ENCODE data around the gene ANXA11.
"Not testable (repeated sequence)": the region's sequence is repeated elsewhere in the genome, so short reads cannot be mapped to it uniquely, and the experiment has no call there.

ANXA11 gene

GRCh38 chr10:80205477-80206276 is at the start of gene ANXA11:
Gene ANXA11 (minus strand): TSS chr10:80205537. CDS start chr10:80172861, 32,676 bp downstream.
- DNase-seq = peak; percentile 74 to 78

- DNase-seq = not testable (repeated sequence)
Observed at GRCh38 chr10:80254726-80255125, 49.4 kb upstream of the ANXA11 start.

GRCh38 chr10:80253963-80254271 is 48.6 kb upstream of the ANXA11 start:
- not testable (repeated sequence) for DNase-seq

DNA sequence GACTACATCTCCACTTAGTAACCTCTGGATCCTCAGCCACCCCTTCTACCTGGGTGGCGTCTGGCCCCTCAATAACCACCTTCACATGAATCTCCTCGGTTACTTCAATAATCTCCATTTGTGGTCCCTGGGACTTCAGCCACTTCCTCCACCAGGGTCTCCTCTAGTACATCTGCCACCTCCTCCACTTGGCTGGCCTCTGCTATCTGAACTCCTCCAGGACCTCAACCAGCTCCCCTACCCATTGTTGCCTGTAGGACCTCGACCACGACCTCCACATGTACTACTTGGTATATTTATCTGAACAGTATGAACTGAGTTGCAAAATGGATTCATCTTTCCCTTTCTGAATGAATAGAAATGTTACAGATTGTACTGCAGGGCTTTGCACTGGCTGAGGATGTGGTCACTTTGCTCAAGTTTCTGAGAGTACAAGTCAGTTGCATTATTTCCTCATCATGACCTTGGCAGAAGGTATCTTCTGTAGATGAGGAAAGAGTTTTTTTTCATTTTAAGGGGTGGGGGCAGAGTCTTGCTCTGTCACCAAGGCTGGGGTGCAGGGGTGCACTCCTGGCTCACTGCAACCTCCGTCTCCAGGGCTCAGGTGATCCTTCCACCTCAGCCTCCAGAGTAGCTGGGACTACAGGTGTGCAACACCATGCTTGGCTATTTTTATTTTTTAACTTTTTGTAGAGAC is 48.1 kb upstream of the ANXA11 start:
- peak; percentile 94 to 95 for DNase-seq

DNA sequence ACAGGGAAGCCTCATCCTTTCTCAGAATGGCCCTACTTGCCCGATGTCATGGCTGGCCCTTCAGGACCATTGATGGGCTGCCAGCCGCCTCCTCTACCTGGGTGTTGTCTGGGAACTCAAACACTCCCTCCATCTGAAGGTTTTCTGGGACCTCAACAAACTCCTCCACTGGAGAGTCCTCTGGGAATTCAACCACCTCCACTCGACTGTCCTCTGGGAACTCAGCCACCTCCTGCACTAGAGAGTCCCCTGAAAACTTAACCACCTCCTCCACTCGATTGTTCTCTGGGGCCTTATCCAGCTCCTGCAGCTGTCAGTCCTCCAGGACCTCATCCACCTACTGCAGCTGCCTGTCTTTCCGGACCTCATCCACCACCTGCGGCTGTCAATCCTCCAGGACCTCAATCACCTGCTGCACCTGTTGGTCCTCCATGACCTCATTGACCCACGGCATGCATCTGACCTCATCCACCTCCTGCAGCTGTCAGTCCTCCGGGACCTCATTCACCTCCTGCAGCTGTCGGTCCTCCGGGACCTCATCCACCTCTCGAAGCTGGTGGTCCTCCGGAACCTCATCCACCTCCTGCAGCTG is 47.1 kb upstream of the ANXA11 start:
- no peak for DNase-seq

GRCh38 chr10:80251703-80252280 is 46.5 kb upstream of the ANXA11 start:
- DNase-seq = not testable (repeated sequence)

DNA sequence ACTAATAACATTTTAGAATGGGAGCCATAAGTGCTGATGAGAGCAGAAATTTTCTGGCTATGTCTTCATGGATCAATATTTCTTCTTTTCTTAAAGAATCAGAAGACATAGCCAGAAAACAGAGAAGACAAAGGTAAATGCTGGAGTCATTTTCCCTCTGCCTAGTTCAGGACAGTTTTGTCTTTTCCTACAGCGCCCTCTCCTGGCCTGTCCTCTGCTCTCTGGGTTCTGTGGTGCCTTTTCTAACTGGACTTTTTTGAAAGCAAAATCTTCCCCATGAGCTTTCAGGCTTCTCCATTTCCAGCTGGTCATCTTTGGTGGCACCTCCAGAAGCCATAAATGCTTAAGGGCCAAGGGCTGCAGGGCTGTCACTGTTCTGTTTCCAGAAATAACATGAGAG is 45.1 kb upstream of the ANXA11 start:
- DNase-seq = not testable (repeated sequence)

GRCh38 chr10:80249906-80250305 is 44.6 kb upstream of the ANXA11 start:
- peak; percentile 65 to 68 for DNase-seq

DNA sequence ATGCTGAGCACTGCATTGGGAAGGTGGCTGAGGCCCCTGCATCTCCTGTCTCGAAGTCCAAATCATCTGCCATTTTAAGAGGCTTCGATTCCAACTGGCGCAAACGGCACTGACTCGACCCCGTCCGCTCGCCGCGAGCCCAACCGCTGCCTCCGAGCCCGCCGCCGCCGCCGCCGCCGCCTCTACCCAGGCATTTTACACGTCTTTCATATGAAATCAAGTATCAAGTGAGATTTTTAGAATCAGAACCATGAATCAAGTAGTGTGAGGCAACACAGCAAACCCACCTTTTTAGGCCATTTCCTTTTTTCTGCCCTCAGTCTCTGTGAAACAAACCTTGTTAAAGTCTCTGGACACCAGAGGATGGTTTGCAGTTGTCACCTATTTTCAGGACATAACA is 42.3 kb upstream of the ANXA11 start:
- DNase-seq = not testable (repeated sequence)

GRCh38 chr10:80244371-80244770 is 39.0 kb upstream of the ANXA11 start:
- DNase-seq = not testable (repeated sequence)

DNA sequence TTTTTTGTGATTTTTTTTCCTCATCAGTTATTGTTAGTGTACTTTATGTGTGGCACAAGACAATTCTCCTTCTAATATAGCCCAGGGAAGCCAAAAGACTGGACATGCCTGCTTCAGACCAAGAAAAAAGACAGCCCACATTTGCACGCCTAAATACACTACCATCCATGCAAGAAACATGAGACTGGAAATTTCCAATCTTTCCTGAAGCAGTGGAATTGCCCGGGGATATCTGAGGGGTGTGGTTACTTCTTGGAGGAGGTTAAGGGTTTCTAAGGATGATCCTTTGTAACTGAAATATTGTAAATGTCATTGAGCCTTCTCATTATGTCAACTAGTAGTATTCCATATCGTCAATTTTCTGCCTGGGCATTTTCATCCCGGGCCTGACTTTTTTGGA is 37.0 kb upstream of the ANXA11 start:
- DNase-seq = not testable (repeated sequence)

DNA sequence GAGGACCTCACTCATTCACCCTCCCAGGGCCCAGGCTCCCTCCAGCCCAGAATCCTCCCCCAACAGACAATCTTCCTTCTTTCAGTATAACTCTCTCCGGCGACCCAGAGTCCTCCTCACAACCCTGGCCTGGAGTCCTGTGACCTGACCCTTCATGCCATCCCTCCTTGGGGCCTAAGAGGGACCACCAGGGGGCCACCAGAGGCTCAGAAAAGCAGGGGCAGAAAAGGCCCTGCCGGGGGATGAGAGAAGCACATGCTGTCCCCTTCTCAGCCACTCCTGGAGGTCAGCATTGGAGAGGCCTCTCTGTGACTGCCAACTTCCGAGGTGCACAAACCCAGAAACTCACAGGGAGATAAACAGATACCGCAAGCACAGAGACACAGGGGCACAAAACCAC is 31.1 kb upstream of the ANXA11 start:
- not testable (repeated sequence) for DNase-seq

GRCh38 chr10:80234331-80235235 is 29.2 kb upstream of the ANXA11 start:
- DNase-seq = not testable (repeated sequence)

- DNase-seq = not testable (repeated sequence)
Observed at GRCh38 chr10:80233871-80234270, 28.5 kb upstream of the ANXA11 start.

DNA sequence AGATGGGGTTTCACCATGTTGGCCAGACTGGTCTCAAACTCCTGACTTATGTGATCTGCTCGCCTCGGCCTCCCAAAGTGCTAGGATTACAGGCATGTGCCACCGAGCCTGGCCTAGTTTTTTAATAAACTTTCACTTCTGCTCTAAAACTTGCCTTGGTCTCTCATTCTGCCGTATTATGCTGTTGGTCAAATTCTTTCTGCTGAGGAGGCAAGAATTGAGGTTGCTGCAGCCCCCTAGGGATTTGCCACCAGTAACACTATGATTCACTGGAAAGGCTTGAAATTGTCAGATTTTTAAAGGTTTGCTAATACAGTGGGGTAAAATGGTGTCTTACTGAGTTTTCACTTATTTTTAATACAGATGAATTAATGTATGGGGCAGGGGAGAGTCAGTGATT is 21.4 kb upstream of the ANXA11 start:
- DNase-seq = not testable (repeated sequence)

DNA sequence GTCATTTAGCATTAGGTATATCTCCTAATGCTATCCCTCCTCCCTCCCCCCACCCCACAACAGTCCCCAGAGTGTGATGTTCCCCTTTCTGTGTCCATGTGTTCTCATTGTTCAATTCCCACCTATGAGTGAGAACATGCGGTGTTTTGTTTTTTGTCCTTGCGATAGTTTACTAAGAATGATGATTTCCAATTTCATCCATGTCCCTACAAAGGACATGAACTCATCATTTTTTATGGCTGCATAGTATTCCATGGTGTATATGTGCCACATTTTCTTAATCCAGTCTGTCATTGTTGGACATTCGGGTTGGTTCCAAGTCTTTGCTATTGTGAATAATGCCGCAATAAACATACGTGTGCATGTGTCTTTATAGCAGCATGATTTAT is 17.7 kb upstream of the ANXA11 start:
- not testable (repeated sequence) for DNase-seq

DNA sequence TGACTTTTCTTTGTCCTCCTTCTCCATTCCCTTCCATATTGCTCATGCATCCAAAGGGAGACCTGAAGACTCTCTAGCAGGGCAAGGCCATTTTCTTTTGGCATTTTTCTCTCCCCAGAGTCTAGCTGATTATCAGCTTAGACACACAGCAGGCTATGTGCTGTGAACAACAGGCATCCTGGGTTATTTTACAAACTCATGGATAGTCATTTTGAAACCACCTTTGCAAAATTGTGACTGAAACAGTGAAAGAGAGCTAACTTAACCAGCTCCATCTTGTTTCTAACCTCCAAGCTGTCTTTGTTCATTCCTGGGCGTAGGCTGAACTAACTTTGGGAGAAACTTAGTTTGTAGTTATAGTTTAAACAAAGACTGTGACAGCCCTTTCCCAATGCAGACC is 13.5 kb upstream of the ANXA11 start:
- DNase-seq = not testable (repeated sequence)

DNA sequence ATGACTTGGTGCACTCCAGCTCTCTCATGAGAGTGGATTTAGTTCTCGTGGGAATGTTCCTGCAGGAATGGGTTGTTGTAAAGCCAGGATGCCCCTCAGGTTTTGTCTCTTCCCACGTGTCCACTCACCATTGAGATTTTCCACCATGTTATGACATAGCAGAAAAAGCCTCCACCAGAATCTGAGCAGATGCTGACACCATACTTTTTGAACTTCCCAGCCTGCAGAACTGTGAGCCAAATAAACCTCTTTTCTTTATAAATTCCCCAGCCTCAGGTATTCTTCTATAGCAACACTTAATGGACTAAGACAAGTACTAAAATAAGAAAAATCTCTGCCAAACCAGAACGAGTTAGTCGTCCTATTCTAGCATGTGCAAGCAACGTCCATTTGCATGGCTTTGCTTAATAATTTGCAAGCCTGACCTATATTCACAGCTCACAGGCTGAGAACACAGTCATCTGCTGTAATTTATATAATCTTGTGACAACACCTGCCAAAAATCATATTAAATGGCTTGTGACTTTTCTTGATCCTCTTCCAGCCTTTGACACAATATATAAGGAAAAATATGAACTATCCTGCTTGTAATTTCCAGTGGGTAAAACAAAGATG is 9.1 kb upstream of the ANXA11 start:
- not testable (repeated sequence) for DNase-seq

- DNase-seq = not testable (repeated sequence)
Observed at GRCh38 chr10:80212535-80213115, 7.3 kb upstream of the ANXA11 start.

DNA sequence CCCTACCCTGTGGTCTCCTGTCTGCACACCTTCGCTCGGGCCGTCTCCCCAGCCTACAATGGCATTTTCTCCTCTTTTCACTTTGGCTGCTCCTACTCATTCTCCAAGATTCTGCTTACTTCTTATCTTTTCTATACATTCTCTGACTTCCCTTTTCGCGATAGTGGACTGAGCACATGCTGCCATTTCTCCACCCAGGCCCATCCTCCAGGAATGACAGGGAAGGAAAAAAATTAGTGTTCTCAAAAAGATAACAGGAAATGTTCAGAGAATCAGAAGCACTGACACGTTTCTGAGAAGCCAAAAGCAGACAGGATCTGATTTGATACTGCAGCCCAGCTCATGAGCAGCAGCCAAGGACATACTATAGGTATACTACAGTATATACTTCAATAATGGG is 6.4 kb upstream of the ANXA11 start:
- DNase-seq = no peak

DNA sequence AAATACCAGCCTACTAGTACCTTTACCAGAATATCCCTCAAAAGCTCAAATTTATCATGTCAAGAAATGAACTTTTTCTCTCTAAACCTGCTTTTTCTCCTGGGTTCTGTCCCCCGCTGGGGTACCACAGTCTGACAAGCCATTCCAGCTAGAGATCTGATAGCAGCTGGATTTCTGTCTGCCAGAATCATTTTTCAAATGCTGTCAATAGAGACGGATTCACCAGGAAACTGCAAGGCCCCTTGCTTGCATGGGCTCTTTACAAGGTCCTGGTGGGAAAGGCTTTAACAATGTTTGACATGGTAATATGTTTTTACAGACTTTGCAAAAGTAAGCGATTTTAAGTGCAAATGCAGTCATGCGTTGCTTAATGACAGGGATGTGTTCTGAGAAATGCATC is 4.9 kb upstream of the ANXA11 start:
- no peak for DNase-seq

Measured in AML-193 (cell line).